ENCODE data around the gene STPG1. TPM values are rescaled to one million over a fixed set of nuclear protein-coding genes. Genes with fewer than 3 reads are reported as not detected.

The STPG1 gene
- total and polyA plus RNA-seq, 2 of the 13 experiments (the other 11 are each of a cell fraction or from before 2014, with no cell fraction given): 3.4 to 4.3 TPM

- H3K4me1 ChIP-seq (ENCODE audit: insufficient read depth, low read length): peaks cover 20% of the 10 kb centered on the region
- no peak overlapping the region for H3K4me2 ChIP-seq (ENCODE audit: low read depth, low read length)
- no peaks in the 10 kb centered on the region; a peak in 1 of 5 replicates for H3K36me3 ChIP-seq (replicated peaks in 1 of 2; ENCODE audit: control insufficient read depth in 1 of 2, insufficient read depth in 2 of 2, low read length in 2 of 2)
- POLR2A ChIA-PET: no interaction called here
- WGBS (ENCODE audit: low lambda C conversion rate): 83% methylated on average over 13 of the region's 13 CpGs
- H3K4me3 ChIP-seq (replicated peaks in 1 of 3; ENCODE audit: insufficient read depth in 1 of 3, low read depth in 2 of 3, low read length in 3 of 3): no peak overlapping the region
- no peak overlapping the region for H3K27ac ChIP-seq (ENCODE audit: extremely low read length, insufficient read depth, low read length)
- FAIRE-seq (no peak), DNase-seq (ENCODE audit: low spot score) (no peak), ATAC-seq (no peak)
- no peak overlapping the region for H2AFZ ChIP-seq (ENCODE audit: low read length)
- intact Hi-C loops (cut with micrococcal nuclease; ENCODE audit: unreplicated experiment): loop anchor here (10.0 kb wide), 1 partner anchor 1020 kb away; the partner anchor contains the start of gene ZNF436
- no peaks in the 10 kb centered on the region for H3K9me3 ChIP-seq (ENCODE audit: low read length)
- no peaks in the 10 kb centered on the region for H3K79me2 ChIP-seq (ENCODE audit: insufficient read depth, low read length)
- H3K27me3 ChIP-seq (ENCODE audit: control insufficient read depth in 1 of 2, insufficient read depth in 2 of 2, low read length in 2 of 2): no peaks in the 10 kb centered on the region
- BruUV-seq (replicated peaks): no TSS peak
- in situ Hi-C loops (cut with HindIII; ENCODE audit: extremely low pct_ligation_motif_present, low pct_unique_long_range_greater_than_20kb): no loop called here
- no peak overlapping the region for H3K9ac ChIP-seq (ENCODE audit: insufficient read depth, low read depth, low read length)
- CTCF ChIA-PET (ENCODE audit: low intra/inter-chr PET ratio, low total read pairs): no interaction called here
- H4K20me1 ChIP-seq (ENCODE audit: insufficient read depth, low read length): no peaks in the 10 kb centered on the region
- TF ChIP-seq STAT5B (CRISPR knock-in tag; IDR thresholded peaks at IDR 0.05) (no peak), ZNF619 (CRISPR knock-in tag; IDR thresholded peaks at IDR 0.05) (no peak), SSRP1 (CRISPR knock-in tag; IDR thresholded peaks at IDR 0.05) (no peak), ZSCAN25 (CRISPR knock-in tag; IDR thresholded peaks at IDR 0.05) (no peak), ZNF138 (CRISPR knock-in tag; IDR thresholded peaks at IDR 0.05; ENCODE audit: low read depth) (no peak), MAFK (conservative IDR thresholded peaks at IDR 0.05 in 1 of 2, IDR thresholded peaks at IDR 0.05 in 1 of 2; ENCODE audit: low read length in 2 of 2) (no peak), SKIL (CRISPR knock-in tag; IDR thresholded peaks at IDR 0.05; ENCODE audit: borderline replicate concordance) (no peak), TSC22D2 (CRISPR knock-in tag; IDR thresholded peaks at IDR 0.05; ENCODE audit: borderline replicate concordance) (no peak), ZNF678 (CRISPR knock-in tag; IDR thresholded peaks at IDR 0.05) (no peak), SP5 (CRISPR knock-in tag; IDR thresholded peaks at IDR 0.05; ENCODE audit: borderline replicate concordance, low read depth) (no peak)
- TF ChIP-seq, protein P1, sequence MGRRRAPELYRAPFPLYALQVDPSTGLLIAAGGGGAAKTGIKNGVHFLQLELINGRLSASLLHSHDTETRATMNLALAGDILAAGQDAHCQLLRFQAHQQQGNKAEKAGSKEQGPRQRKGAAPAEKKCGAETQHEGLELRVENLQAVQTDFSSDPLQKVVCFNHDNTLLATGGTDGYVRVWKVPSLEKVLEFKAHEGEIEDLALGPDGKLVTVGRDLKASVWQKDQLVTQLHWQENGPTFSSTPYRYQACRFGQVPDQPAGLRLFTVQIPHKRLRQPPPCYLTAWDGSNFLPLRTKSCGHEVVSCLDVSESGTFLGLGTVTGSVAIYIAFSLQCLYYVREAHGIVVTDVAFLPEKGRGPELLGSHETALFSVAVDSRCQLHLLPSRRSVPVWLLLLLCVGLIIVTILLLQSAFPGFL (CRISPR knock-in tag; IDR thresholded peaks at IDR 0.05): no peak
- TF ChIP-seq, protein P2, sequence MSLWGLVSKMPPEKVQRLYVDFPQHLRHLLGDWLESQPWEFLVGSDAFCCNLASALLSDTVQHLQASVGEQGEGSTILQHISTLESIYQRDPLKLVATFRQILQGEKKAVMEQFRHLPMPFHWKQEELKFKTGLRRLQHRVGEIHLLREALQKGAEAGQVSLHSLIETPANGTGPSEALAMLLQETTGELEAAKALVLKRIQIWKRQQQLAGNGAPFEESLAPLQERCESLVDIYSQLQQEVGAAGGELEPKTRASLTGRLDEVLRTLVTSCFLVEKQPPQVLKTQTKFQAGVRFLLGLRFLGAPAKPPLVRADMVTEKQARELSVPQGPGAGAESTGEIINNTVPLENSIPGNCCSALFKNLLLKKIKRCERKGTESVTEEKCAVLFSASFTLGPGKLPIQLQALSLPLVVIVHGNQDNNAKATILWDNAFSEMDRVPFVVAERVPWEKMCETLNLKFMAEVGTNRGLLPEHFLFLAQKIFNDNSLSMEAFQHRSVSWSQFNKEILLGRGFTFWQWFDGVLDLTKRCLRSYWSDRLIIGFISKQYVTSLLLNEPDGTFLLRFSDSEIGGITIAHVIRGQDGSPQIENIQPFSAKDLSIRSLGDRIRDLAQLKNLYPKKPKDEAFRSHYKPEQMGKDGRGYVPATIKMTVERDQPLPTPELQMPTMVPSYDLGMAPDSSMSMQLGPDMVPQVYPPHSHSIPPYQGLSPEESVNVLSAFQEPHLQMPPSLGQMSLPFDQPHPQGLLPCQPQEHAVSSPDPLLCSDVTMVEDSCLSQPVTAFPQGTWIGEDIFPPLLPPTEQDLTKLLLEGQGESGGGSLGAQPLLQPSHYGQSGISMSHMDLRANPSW (CRISPR knock-in tag; IDR thresholded peaks at IDR 0.05; ENCODE audit: borderline replicate concordance): no peak
- TF ChIP-seq, protein P3, sequence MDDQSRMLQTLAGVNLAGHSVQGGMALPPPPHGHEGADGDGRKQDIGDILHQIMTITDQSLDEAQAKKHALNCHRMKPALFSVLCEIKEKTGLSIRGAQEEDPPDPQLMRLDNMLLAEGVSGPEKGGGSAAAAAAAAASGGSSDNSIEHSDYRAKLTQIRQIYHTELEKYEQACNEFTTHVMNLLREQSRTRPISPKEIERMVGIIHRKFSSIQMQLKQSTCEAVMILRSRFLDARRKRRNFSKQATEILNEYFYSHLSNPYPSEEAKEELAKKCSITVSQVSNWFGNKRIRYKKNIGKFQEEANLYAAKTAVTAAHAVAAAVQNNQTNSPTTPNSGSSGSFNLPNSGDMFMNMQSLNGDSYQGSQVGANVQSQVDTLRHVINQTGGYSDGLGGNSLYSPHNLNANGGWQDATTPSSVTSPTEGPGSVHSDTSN (CRISPR knock-in tag; IDR thresholded peaks at IDR 0.05; ENCODE audit: borderline replicate concordance): no peak
- TF ChIP-seq, protein P4, sequence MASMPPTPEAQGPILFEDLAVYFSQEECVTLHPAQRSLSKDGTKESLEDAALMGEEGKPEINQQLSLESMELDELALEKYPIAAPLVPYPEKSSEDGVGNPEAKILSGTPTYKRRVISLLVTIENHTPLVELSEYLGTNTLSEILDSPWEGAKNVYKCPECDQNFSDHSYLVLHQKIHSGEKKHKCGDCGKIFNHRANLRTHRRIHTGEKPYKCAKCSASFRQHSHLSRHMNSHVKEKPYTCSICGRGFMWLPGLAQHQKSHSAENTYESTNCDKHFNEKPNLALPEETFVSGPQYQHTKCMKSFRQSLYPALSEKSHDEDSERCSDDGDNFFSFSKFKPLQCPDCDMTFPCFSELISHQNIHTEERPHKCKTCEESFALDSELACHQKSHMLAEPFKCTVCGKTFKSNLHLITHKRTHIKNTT (CRISPR knock-in tag; IDR thresholded peaks at IDR 0.05): no peak
Measured at GRCh38 chr1:24384251-24385090, 29.1 kb downstream of the STPG1 start.

All from HepG2 (cell line).